ENCODE data around the gene TCF21.
"Not testable (repeated sequence)": the region's sequence is repeated elsewhere in the genome, so short reads cannot be mapped to it uniquely, and the experiment has no call there.

Gene TCF21

DNA sequence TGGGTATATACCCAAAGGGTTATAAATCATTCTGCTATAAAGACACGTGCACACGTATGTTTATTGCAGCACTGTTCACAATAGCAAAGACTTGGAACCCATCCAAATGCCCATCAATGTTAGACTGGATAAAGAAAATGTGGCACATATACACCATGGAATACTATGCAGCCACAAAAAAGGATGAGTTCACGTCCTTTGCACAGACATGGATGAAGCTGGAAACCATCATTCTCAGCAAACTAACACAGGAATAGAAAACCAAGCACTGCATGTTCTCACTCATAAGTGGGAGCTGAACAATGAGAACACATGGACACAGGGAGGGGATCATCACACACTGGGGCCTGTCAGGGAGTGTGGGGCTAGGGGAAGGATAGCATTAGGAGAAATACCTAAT is 47.4 kb downstream of the TCF21 start:
- DNase-seq: not testable (repeated sequence)

DNA sequence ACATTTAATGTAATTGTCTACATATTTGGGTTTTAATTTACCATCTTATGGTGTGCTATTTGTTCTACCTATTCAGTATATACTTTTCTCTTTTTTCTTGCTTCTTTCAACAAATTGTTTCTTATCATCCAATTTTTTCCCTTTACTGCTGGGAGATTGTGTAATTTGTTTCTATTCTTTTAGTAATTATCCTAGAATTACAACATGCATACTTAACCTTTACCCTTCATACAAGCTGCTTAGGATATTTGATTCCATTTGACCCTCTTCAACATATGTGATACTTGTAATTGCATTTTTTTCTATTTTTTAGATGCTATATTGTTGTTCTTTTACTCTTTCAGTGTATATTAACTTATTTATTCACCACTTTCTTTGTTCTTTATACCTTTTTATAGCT is 49.0 kb downstream of the TCF21 start:
- DNase-seq: no peak

DNA sequence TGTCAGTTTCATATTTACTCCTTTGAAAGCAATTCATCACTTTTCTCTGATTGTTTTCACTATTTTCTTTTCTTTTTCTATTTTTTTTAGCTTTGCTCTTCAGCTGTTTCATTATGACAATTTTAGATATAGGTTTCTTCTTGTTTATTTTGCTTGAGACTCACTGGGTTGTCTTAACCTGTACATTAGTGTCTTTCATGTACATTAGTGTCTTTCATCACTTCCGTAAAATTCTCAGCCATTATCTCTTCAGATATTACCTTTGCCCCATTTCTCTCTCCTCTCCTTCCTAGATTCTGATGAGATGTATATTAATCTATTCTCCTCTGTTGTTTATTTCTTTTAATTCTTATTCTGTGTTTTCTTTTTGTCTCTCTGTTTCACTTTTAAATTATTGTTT is 49.6 kb downstream of the TCF21 start:
- DNase-seq: no peak

DNA sequence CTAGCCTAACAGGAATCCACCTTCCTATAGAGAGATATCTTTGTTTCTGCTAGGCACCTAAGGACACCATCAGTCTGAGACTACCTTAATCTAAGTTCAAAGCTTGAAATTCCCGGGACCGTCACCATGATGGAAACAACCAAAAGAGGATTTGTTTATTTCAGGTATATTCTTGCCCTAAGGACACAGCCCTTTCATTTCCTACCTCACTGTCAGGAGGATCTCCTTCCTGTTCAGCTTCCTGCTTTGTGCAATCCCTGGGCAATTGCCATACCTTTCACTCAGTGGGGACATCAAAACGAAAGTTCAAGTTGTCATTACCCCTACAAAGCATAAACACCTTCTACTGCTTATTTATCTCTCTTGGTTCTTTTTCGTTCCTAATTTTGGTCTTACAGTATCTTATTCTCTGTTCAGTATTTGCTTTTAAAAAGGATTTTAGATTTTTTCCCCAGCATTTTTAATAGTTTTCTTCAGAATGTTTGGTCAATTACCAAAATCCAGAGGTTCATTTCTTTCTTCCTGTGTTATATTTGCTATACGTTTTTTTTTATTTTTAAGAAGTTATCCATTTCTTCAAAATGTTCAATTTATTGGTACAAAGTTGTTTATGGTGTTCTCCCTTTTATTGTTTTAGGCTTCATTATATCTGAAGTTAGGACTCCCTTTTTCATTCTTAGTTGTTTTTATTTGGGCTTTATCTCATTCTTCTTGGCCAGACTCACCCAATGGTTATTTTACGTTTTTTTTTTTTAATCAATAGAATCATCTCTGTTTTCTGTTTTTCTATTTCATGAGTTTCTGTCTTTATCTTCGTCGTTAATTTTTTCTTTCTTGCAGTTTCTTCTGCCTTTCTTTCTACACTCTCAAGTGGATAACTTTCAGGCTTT is 51.1 kb downstream of the TCF21 start:
- no peak for DNase-seq

Measured in NCI-H446 (cell line).